Peyer's patch (tissue), 4 donors: ENCODE results near the gene NEB.

Source experiments
- CTCF ChIP-seq, 6 experiments: fragments of 450-650 bp in 4 of 6; fragments of 200-600 bp in 2 of 6; sonication (generic) in 1 of 6; IDR thresholded peaks; one replicate each; pipeline ENCODE4 v1.5.1; 2017 to 2019; ENCODE audit warnings: antibody characterized with exemption in 6 of 6, mild to moderate bottlenecking in 3 of 6, moderate library complexity in 1 of 6
- POLR2A ChIP-seq, 2 donors: fragments of 450-650 bp; IDR thresholded peaks; one replicate each; pipeline ENCODE4 v1.5.1; 2017; ENCODE audit warnings: antibody characterized with exemption in 2 of 2, mild to moderate bottlenecking in 2 of 2, moderate library complexity in 2 of 2

GRCh38 chr2:151465771-151466170 is 268.5 kb downstream of the NEB start:
- no peak for TF ChIP-seq POLR2A (IDR thresholded peaks at IDR 0.05)
- no peak for TF ChIP-seq CTCF (IDR thresholded peaks at IDR 0.05)
